GM18909 (cell line): ENCODE data around the gene EXOSC7.

Source experiments
- ATAC-seq: cut with Tn5 transposase; IDR thresholded peaks from one replicate; pipeline ENCODE4 v1.9.1; 2021; ENCODE audit warnings: mild to moderate bottlenecking; ENCODE audit not compliant: unreplicated experiment, poor library complexity

EXOSC7 gene

GRCh38 chr3:45020534-45020933 is 44.5 kb downstream of the EXOSC7 start:
- no peak for ATAC-seq

- no peak for ATAC-seq
Measured at GRCh38 chr3:45021524-45022297, 45.7 kb downstream of the EXOSC7 start.

- ATAC-seq: no peak
Measured at GRCh38 chr3:45023675-45024074, 47.6 kb downstream of the EXOSC7 start.

GRCh38 chr3:45024542-45025255 is 48.7 kb downstream of the EXOSC7 start:
- no peak for ATAC-seq

- ATAC-seq: no peak
Measured at GRCh38 chr3:45026038-45026437, 50.0 kb downstream of the EXOSC7 start, which contains the start of gene CLEC3B. CLEC3B (plus strand) TSS chr3:45026303; CDS start chr3:45026363, 60 bp downstream.

GRCh38 chr3:45026957-45027356 is 50.9 kb downstream of the EXOSC7 start:
- no peak for ATAC-seq

GRCh38 chr3:45027441-45027840 is 51.4 kb downstream of the EXOSC7 start:
- ATAC-seq: no peak

GRCh38 chr3:45029216-45029615 is 53.2 kb downstream of the EXOSC7 start:
- ATAC-seq: no peak

- no peak for ATAC-seq
Measured at GRCh38 chr3:45029661-45030060, 53.6 kb downstream of the EXOSC7 start.

GRCh38 chr3:45031531-45031930 is 55.5 kb downstream of the EXOSC7 start:
- ATAC-seq: no peak

- ATAC-seq: no peak
Measured at GRCh38 chr3:45032113-45032512, 56.1 kb downstream of the EXOSC7 start.

GRCh38 chr3:45033791-45034190 is 57.7 kb downstream of the EXOSC7 start:
- no peak for ATAC-seq

GRCh38 chr3:45034612-45035252 is 58.7 kb downstream of the EXOSC7 start:
- peak; percentile 50 for ATAC-seq

- ATAC-seq: no peak
Measured at GRCh38 chr3:45035441-45036301, 59.6 kb downstream of the EXOSC7 start.

- ATAC-seq: peak; percentile 69
Measured at GRCh38 chr3:45037720-45038455, 61.8 kb downstream of the EXOSC7 start.

GRCh38 chr3:45041666-45042065 is 65.6 kb downstream of the EXOSC7 start:
- ATAC-seq: no peak

GRCh38 chr3:45042162-45042561 is 66.1 kb downstream of the EXOSC7 start:
- ATAC-seq: no peak

- ATAC-seq: no peak
Measured at GRCh38 chr3:45043728-45044299, 67.8 kb downstream of the EXOSC7 start.

GRCh38 chr3:45048244-45048643 is 72.2 kb downstream of the EXOSC7 start:
- no peak for ATAC-seq
